NCI-H2081 treated with DMSO at 0.1 percent for 48 hours (cell line): Measurements from ENCODE around the gene TECPR2.
"Not testable (repeated sequence)": the region's sequence is repeated elsewhere in the genome, so short reads cannot be mapped to it uniquely, and the experiment has no call there.

Experiments
- DNase-seq: peaks from one replicate; lab custom pipeline; 2025; lab: John Stamatoyannopoulos, UW

The TECPR2 gene

GRCh38 chr14:102362545-102363181 is at the start of gene TECPR2, which contains the start of gene CINP:
TECPR2 (plus strand) TSS chr14:102362941; CDS start chr14:102376722, 13,781 bp downstream.
CINP (minus strand) TSS chr14:102362890; CDS start chr14:102362851, 39 bp downstream.
- peak; percentile 88 for DNase-seq

GRCh38 chr14:102314242-102315011 is 48.3 kb upstream of the TECPR2 start:
- DNase-seq: no peak

- no peak for DNase-seq
Measured at GRCh38 chr14:102315121-102315520, 47.6 kb upstream of the TECPR2 start.

- DNase-seq: no peak
Measured at GRCh38 chr14:102316338-102316742, 46.4 kb upstream of the TECPR2 start.

- peak; percentile 41 for DNase-seq
Measured at GRCh38 chr14:102316743-102317563, 45.8 kb upstream of the TECPR2 start.

GRCh38 chr14:102317564-102318248 is 45.0 kb upstream of the TECPR2 start:
- peak; percentile 55 for DNase-seq

- no peak for DNase-seq
Measured at GRCh38 chr14:102318781-102319276, 43.9 kb upstream of the TECPR2 start.

- DNase-seq: peak; percentile 50
Measured at GRCh38 chr14:102319351-102320032, 43.2 kb upstream of the TECPR2 start, which contains the start of gene ZNF839. ZNF839 (plus strand) TSS chr14:102319746; CDS start chr14:102319766, 20 bp downstream.

- DNase-seq: no peak
Measured at GRCh38 chr14:102320033-102320660, 42.6 kb upstream of the TECPR2 start.

GRCh38 chr14:102320671-102321455 is 41.9 kb upstream of the TECPR2 start:
- DNase-seq: no peak

GRCh38 chr14:102321456-102322422 is 41.0 kb upstream of the TECPR2 start:
- DNase-seq: no peak

- peak; percentile 9 for DNase-seq
Measured at GRCh38 chr14:102323102-102323501, 39.6 kb upstream of the TECPR2 start.

GRCh38 chr14:102325791-102326345 is 36.9 kb upstream of the TECPR2 start:
- DNase-seq: no peak

- DNase-seq: no peak
Measured at GRCh38 chr14:102326583-102326982, 36.2 kb upstream of the TECPR2 start.

GRCh38 chr14:102329381-102329780 is 33.4 kb upstream of the TECPR2 start:
- not testable (repeated sequence) for DNase-seq

GRCh38 chr14:102330806-102331205 is 31.9 kb upstream of the TECPR2 start:
- DNase-seq: no peak

GRCh38 chr14:102333390-102333789 is 29.4 kb upstream of the TECPR2 start:
- no peak for DNase-seq
